ENCODE data around the gene ZBTB7C. TPM values are rescaled to one million over a fixed set of nuclear protein-coding genes. Genes with fewer than 3 reads are reported as not detected.

ZBTB7C gene
- total RNA-seq, 1 experiment from 2014 or later = 0.33 TPM

GRCh38 chr18:48227206-48227605 lies 182.0 kb downstream of the ZBTB7C start:
- Histone ChIP-seq H2BK5ac (ENCODE audit: insufficient read length, low read length) (no peak overlapping the region), H4K91ac (ENCODE audit: insufficient read length, low read depth, low read length) (no peak overlapping the region), H3K23me2 (ENCODE audit: insufficient read length, low read depth, low read length, poor library complexity, severe bottlenecking) (no peaks in the 10 kb centered on the region), H3K23ac (ENCODE audit: insufficient read length, low read depth, low read length) (no peak overlapping the region), H3K4me1 (ENCODE audit: insufficient read depth, low read length) (no peaks in the 10 kb centered on the region), H2AFZ (ENCODE audit: low read length) (no peak overlapping the region), H4K5ac (ENCODE audit: insufficient read length, low read depth, low read length) (no peak overlapping the region), H3K27me3 (ENCODE audit: insufficient read depth, low read length) (no peaks in the 10 kb centered on the region), H3K14ac (ENCODE audit: insufficient read depth, low read length) (no peak overlapping the region), H3K27ac (ENCODE audit: insufficient read length, low read depth, low read length) (no peak overlapping the region), H4K8ac (replicated peaks; ENCODE audit: insufficient read length, low read depth, low read length) (no peak overlapping the region), H2BK20ac (ENCODE audit: low read depth, low read length, poor library complexity, severe bottlenecking) (no peak overlapping the region), H3T11ph (ENCODE audit: low read length) (no peak overlapping the region), H2AK5ac (ENCODE audit: insufficient read length, low read length) (no peak overlapping the region), H3K4me2 (ENCODE audit: insufficient read depth, insufficient read length, low read length) (no peak overlapping the region), H4K20me1 (ENCODE audit: control insufficient read depth, insufficient read depth, insufficient read length) (no peaks in the 10 kb centered on the region), H2BK120ac (ENCODE audit: low read depth, low read length, poor library complexity, severe bottlenecking) (no peak overlapping the region), H3K56ac (ENCODE audit: insufficient read length, low read depth, low read length) (no peak overlapping the region), H3K9me3 (ENCODE audit: control insufficient read depth, low read depth, low read length) (no peaks in the 10 kb centered on the region), H2BK15ac (ENCODE audit: low read depth, low read length) (no peak overlapping the region), H3K18ac (ENCODE audit: insufficient read length, low read depth, low read length) (no peak overlapping the region), H3K79me2 (ENCODE audit: insufficient read depth, low read length) (no peaks in the 10 kb centered on the region), H2BK12ac (ENCODE audit: insufficient read length, low read depth, low read length) (no peak overlapping the region), H3K79me1 (ENCODE audit: insufficient read depth, low read depth, low read length, poor library complexity, severe bottlenecking) (no peaks in the 10 kb centered on the region), H3K9ac (ENCODE audit: extremely low read depth, insufficient read length, low read length) (no peak overlapping the region), H3K4ac (ENCODE audit: low read depth, low read length) (no peak overlapping the region)
- DNase-seq = no peak
- TF ChIP-seq CTCF (conservative IDR thresholded peaks at IDR 0.05) = no peak
- Mint-ChIP-seq H3K9me3 (no peaks in the 10 kb centered on the region), H3K4me3 (no peak overlapping the region), H3K27me3 (ENCODE audit: low read depth) (no peaks in the 10 kb centered on the region; the same call in none of the 2 replicates), H3K27ac (no peak overlapping the region), H3K36me3 (ENCODE audit: insufficient read depth in 1 of 3, low read depth in 3 of 3) (no peaks in the 10 kb centered on the region), H3K4me1 (peaks cover 3 to 14% of the 10 kb centered on the region in 2 experiments; a peak in 2 of 4 replicates)
- WGBS (ENCODE audit: extremely low coverage, insufficient read length, low lambda C conversion rate) = no CpG with 5 or more reads among the region's 6 CpGs

Data from H9 (cell line).